ENCODE results near the gene PCP2.

Gene PCP2

DNA sequence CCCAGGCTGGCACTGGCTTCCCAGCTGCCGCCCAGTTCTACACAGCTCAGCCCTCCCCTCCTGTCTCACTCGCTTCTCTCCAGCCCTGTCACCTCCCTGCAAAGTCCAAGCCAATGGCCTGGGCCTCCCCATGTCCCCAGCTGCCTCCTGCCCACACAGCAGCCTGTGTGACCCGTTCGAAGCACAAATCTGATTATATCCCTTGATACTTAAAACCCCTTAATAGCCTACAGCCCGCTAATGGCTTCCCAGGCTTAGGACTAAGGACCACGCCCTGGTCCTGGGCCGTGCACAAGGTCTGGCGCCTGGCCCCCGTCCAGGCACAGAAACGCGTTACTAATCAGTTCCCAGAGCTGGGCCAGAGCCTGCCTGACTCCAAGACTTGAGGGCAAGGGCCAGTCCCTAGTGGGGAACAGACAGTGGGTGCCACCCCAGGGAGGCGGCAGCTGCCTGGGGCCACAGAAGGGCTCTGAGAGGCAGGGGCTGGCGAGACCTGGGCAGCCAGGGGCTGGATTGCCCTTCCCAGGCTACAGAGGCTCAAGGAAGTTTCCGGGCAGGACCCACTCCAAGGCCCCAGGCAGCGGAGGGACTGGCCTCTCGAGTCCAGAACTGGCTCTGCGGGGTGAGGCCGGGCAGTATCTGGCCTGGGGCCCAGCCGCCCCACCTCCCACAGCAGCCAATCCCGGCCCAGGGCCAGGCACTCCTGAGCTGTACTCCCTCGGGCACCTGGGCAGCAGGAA lies 14.6 kb downstream of the PCP2 start:
- DNase-seq: no peak

DNA sequence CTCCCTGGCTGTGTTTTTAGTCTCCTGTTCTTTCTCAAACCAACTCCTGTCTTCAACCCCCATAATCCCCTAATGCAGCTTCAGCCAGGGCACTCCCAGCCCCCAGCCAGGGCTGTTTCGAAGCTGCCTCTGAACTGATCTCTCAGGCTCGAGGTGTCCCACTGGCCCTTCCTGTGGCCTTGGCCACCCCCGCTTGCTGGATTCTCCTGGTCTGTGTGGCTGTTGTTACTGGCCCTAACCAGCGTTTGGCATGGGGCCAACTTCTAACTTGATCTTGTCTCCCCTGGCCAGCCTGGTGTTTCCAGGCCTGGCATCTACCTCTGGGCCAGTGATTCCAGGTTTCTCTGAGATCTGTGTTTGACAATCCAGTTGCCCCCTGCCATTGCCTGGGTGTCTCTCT lies 15.2 kb downstream of the PCP2 start:
- no peak for DNase-seq

DNA sequence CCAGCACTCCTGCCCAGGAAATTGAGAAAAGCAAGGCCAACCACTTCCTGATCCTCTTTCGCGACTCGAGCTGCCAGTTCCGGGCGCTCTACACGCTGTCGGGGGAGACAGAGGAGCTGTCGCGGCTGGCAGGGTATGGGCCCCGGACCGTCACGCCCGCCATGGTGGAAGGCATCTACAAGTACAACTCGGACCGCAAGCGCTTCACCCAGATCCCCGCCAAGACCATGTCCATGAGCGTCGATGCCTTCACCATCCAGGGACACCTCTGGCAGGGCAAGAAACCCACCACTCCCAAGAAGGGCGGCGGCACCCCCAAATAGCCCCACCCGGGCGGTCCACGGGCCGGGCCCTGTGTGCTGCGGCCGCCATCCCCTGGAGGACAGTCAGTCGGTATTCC lies 15.8 kb downstream of the PCP2 start:
- DNase-seq: no peak

GRCh38 chr19:7617172-7617571 lies 16.3 kb downstream of the PCP2 start:
- no peak for DNase-seq

DNA sequence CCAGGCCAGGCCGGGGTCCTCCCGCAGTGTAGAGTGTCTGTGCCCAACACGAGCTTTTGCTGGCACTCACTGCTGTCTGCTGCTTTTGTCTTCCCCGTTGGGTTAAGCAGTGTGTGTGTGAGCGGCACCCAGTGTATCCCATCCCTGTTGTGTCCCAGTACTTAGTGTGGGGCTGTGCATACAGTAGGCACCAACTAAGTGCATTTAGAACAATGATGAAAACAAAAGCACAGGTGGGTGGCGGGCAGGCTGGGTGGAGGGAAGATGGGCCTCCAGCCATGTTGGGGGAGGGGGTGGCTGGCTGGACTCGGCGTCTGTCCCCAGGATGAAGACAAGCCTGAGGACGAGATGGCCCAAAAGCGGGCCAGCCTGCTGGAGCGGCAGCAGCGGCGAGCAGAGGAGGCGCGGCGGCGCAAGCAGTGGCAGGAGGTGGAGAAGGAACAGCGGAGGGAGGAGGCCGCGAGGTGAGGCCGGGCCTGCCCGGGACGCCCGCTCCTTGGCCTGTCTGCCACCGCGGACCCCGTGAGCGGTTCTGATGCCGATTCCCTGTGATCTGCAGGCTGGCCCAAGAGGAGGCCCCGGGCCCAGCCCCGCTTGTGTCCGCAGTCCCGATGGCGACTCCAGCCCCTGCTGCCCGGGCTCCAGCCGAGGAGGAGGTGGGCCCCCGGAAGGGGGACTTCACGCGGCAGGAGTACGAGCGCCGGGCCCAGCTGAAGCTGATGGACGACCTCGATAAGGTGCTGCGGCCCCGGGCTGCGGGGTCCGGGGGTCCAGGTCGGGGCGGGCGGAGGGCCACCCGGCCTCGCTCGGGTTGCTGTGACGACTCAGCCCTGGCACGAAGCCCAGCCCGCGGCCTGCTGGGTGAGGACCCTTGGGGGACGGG lies 18.4 kb downstream of the PCP2 start:
- no peak for DNase-seq

DNA sequence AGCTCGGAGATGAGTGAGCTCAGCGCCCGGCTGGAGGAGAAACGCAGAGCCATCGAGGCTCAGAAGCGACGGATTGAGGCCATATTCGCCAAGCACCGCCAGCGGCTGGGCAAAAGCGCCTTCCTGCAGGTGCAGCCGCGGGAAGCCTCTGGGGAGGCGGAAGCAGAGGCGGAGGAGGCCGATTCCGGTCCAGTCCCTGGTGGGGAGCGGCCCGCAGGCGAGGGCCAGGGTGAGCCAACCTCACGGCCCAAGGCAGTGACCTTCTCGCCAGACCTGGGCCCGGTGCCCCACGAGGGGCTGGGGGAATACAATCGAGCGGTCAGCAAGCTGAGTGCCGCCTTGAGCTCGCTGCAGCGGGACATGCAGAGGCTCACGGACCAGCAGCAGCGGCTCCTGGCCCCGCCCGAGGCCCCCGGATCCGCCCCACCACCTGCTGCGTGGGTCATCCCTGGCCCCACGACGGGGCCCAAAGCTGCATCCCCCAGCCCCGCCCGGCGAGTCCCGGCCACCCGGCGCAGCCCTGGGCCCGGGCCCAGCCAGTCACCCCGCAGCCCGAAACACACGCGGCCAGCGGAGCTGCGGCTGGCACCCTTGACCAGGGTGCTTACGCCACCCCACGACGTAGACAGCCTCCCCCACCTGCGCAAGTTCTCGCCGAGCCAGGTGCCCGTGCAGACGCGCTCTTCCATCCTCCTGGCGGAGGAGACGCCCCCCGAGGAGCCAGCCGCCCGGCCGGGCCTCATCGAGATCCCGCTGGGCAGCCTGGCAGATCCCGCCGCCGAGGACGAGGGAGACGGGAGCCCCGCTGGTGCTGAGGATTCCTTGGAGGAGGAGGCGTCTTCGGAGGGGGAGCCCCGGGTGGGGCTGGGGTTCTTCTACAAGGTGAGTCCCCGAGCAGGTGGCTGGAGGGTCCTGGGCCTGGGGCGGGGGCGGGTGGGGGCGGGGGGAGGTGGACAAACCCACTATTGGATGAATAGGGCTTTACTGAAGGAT lies 20.9 kb downstream of the PCP2 start:
- DNase-seq: no peak

DNA sequence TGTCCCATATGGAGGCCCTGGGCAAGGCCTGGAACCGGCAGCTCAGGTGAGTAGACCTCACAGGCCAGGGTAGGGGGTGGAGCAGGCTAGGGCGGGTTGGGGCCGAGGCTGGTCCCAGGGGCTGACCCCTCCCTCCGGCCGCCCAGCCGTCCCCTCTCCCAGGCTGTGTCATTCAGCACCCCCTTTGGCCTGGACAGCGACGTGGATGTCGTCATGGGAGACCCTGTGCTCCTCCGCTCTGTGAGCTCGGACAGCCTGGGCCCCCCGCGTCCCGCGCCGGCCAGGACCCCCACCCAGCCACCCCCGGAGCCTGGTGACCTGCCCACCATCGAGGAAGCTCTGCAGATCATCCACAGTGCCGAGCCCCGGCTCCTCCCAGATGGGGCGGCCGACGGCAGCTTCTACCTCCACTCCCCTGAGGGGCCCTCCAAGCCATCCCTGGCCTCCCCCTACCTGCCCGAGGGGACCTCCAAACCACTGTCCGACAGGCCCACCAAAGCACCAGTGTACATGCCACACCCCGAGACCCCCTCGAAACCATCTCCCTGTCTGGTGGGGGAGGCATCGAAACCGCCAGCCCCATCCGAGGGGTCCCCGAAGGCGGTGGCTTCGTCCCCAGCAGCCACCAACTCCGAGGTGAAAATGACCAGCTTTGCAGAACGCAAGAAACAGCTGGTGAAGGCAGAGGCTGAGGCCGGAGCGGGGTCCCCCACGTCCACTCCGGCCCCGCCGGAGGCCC lies 21.8 kb downstream of the PCP2 start:
- DNase-seq: no peak

DNA sequence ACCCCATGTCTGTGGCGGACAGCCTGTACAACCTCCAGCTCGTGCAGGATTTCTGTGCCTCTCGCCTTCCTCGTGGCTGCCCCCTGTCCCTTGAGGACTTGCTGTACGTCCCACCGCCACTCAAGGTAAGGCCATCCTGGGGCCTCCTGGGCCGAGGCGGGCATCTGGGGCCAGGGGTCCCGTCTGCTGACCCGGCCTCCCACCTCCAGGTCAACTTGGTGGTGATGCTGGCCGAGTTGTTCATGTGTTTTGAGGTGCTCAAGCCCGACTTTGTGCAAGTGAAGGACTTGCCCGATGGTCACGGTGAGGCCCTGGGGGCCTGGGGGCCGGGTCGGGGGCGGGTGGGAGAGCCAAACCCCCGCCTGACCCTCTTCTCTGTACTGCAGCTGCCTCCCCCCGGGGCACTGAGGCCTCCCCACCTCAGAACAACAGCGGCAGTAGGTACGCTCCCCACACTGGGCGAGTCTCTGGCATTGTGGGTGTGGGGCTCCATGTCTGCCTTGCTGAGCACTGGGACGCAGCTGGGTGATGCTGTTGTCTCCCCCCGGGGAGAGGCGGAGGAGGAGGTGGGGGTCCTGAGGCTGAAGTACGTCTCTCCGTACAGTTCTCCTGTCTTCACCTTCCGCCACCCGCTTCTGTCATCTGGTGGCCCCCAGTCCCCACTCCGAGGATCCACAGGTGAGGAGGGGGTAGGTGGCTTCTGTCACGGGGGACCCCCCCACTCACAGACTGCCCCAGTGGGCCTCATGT lies 22.9 kb downstream of the PCP2 start:
- no peak for DNase-seq

GRCh38 chr19:7607874-7608560 lies 25.5 kb downstream of the PCP2 start:
- no peak for DNase-seq

GRCh38 chr19:7607212-7607873 lies 26.2 kb downstream of the PCP2 start:
- no peak for DNase-seq

DNA sequence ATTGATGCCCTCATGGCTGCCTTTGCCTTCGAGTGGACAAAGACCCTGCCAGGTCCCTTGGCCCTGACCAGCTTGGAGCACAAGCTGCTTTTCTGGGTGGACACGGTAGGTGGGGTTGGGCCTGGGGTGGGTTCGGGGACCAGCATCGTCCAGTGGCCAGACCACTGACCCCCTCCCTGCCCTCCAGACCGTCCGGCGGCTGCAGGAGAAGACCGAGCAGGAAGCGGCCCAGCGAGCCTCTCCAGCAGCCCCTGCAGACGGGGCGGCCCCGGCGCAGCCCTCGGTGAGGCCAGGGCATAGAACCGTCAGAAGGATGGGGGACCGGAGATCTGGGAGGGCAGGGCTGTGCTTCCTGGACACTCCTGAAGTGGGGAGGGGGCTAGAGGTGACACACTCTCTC lies 27.2 kb downstream of the PCP2 start:
- no peak for DNase-seq

DNA sequence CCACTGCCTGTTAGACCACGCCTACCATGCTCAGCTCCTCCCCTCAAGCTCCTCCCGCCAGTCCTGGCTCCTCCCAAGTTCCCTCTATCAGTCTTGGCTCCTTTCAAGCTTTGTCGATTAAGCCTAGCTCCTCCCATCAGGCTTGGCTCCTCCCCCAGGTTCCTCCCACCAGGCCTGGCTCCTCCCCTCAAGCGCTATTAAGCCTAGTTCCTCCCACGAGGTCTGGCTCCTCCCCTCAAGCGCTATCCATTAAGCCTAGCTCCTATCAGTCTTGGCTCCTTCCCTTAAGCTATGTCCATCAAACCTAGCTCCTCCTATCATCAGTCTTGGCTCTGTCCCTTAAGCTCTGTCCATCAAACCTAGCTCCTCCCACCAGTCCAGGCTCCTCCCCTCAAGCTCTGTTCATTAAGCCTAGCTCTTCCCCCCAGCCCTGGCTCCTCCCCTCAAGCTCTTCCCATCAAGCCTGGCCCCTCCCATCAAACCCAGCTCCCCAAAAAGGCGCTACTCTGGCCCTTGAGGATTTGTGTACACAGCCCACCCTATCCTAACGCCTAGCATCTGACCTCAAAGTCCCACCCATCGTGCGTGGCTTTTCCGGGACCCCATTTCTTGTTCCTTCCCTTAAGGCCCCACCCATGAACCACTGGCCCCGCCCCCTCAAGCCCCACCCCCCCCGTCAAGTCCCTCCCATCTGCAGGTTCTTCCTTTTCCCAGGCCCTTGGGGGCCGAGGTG lies 27.9 kb downstream of the PCP2 start:
- no peak for DNase-seq

GRCh38 chr19:7603919-7604318 lies 29.6 kb downstream of the PCP2 start:
- DNase-seq: no peak

GRCh38 chr19:7602935-7603497 lies 30.5 kb downstream of the PCP2 start:
- DNase-seq: no peak

- DNase-seq: no peak
These were observed 31.1 kb downstream of the PCP2 start for GRCh38 chr19:7602240-7602934.

- DNase-seq: no peak
These were observed 32.8 kb downstream of the PCP2 start for GRCh38 chr19:7600721-7601120.

DNA sequence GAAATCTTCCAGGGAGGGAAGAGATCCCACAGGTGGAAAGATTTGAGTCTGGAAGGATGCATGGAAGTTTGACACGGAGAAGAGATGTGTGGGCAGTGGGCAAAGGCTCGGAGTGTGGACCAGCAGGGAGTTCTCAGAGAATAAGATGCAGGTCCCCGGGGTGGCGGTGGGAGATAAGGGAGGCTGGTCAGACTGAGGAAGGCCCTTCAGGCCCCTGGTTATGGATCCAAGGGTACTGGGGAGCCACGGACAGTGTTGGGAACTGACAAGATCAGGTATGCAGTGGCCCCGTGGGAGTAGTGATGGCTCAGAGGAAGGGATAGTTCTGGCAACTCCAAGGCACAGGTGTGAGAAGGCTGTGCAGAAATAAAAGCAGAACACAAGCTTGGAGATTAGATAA lies 35.3 kb downstream of the PCP2 start:
- DNase-seq: no peak

DNA sequence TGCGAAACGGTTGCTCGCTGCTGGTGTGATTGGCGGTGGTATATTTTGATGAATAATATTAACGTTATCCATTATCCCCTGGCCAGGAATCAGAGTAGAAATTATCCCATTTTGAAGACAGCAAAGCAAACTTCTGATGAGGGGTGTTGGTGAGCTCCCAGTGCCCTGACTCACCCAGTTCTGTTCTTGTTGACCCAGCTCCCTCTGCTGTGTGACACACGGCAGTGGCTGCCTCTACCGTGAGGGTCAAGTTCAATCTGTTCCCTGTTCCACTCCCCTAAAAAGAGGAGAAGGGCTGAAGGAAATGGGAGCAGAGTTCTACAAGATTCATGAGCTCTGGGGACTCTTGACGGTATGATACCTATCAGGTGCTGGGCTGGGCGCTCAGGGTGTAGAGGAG lies 35.8 kb downstream of the PCP2 start:
- DNase-seq: no peak
